OCI-LY1 (cell line): ENCODE data around the gene APBA3.

Source experiments
- H2AFZ ChIP-seq: fragments of 200-600 bp; sonication (generic), shearing (Covaris generic); 2 replicates; pipeline ENCODE4 v1.6.0; 2014; ENCODE audit warnings: antibody characterized with exemption, mild to moderate bottlenecking, low read length
- H3F3A ChIP-seq: fragments of 200-600 bp; sonication (generic), shearing (Covaris generic); 2 replicates; pipeline ENCODE4 v1.6.0; 2014; ENCODE audit warnings: mild to moderate bottlenecking, antibody characterized with exemption, low read length, moderate library complexity; ENCODE audit not compliant: insufficient read depth
- H3K27ac ChIP-seq: fragments of 200-600 bp; sonication (generic); 2 replicates; pipeline ENCODE4 v1.5.1; 2014; ENCODE audit warnings: low read length, mixed run types, mild to moderate bottlenecking, low read depth; ENCODE audit not compliant: poor library complexity, severe bottlenecking
- H3K27me3 ChIP-seq: fragments of 200-600 bp; sonication (generic); 2 replicates; pipeline ENCODE4 v1.6.0; 2014; ENCODE audit warnings: antibody characterized with exemption, mild to moderate bottlenecking, low read length, moderate library complexity; ENCODE audit not compliant: insufficient read depth
- H3K36me3 ChIP-seq: fragments of 200-600 bp; sonication (generic); 2 replicates; pipeline ENCODE4 v1.6.1; 2014; ENCODE audit warnings: mild to moderate bottlenecking, antibody characterized with exemption, low read length, moderate library complexity, mixed read lengths; ENCODE audit not compliant: insufficient read depth
- H3K4me1 ChIP-seq: fragments of 200-600 bp; sonication (generic); 2 replicates; pipeline ENCODE4 v1.5.1; 2014; ENCODE audit warnings: mild to moderate bottlenecking, low read length, moderate library complexity; ENCODE audit not compliant: insufficient read depth, severe bottlenecking
- H3K4me2 ChIP-seq: fragments of 200-600 bp; sonication (generic), shearing (Covaris generic); 2 replicates; pipeline ENCODE4 v1.6.1; 2014; ENCODE audit warnings: low read length
- H3K4me3 ChIP-seq: fragments of 200-600 bp; sonication (generic); 2 replicates; pipeline ENCODE4 v1.5.1; 2014; ENCODE audit warnings: low read length, low read depth, mild to moderate bottlenecking, mixed read lengths; ENCODE audit not compliant: poor library complexity, severe bottlenecking
- H3K79me2 ChIP-seq: fragments of 200-600 bp; shearing (Covaris generic); 2 replicates; pipeline ENCODE4 v1.6.1; 2016; ENCODE audit warnings: mixed run types, low read length, mixed read lengths; ENCODE audit not compliant: insufficient read depth
- H3K9ac ChIP-seq: fragments of 200-600 bp; sonication (generic), shearing (Covaris generic); 2 replicates; pipeline ENCODE4 v1.6.1; 2014; ENCODE audit warnings: mild to moderate bottlenecking, low read length, mixed read lengths
- H3K9me2 ChIP-seq: fragments of 200-600 bp; sonication (generic), shearing (Covaris generic); 2 replicates; pipeline ENCODE4 v1.6.1; 2014; ENCODE audit warnings: low read depth, mild to moderate bottlenecking, low read length, mixed read lengths
- H3K9me3 ChIP-seq: fragments of 200-600 bp; shearing (Covaris generic); 2 replicates; pipeline ENCODE4 v1.6.1; 2014; ENCODE audit warnings: low read length, mixed read lengths
- H4K20me1 ChIP-seq: fragments of 200-600 bp; sonication (generic), shearing (Covaris generic); 2 replicates; pipeline ENCODE4 v1.6.0; 2016; ENCODE audit warnings: mild to moderate bottlenecking, low read length; ENCODE audit not compliant: insufficient read depth
- CTCF ChIP-seq: fragments of 200-600 bp; sonication (generic), shearing (Covaris generic); IDR thresholded peaks from 2 replicates; pipeline ENCODE4 v1.5.1; 2017; ENCODE audit warnings: mild to moderate bottlenecking, antibody characterized with exemption, low read length, moderate library complexity, mixed read lengths
- EZH2 ChIP-seq: fragments of 200-600 bp; sonication (generic), shearing (Covaris generic); IDR thresholded peaks from 2 replicates; pipeline ENCODE4 v1.8.0; 2017; ENCODE audit warnings: borderline replicate concordance, mixed run types, mild to moderate bottlenecking, antibody characterized with exemption, low read length, moderate library complexity, mixed read lengths

APBA3 gene

GRCh38 chr19:3710265-3710812 lies 51.2 kb downstream of the APBA3 start:
- H3K9ac ChIP-seq: no peak overlapping the region
- no peaks in the 10 kb centered on the region for H3K4me1 ChIP-seq
- no peak overlapping the region for H2AFZ ChIP-seq
- H4K20me1 ChIP-seq: no peaks in the 10 kb centered on the region
- no peaks in the 10 kb centered on the region for H3K9me3 ChIP-seq
- H3K79me2 ChIP-seq: no peaks in the 10 kb centered on the region
- TF ChIP-seq EZH2 (no peak), CTCF (no peak)
- H3K36me3 ChIP-seq: no peaks in the 10 kb centered on the region
- H3K9me2 ChIP-seq: no peaks in the 10 kb centered on the region
- H3K27me3 ChIP-seq: no peaks in the 10 kb centered on the region; the same call in 1 of the 2 replicates
- H3K4me2 ChIP-seq: no peak overlapping the region
- no peak overlapping the region for H3K27ac ChIP-seq
- no peaks in the 10 kb centered on the region for H3F3A ChIP-seq
- no peak overlapping the region for H3K4me3 ChIP-seq

DNA sequence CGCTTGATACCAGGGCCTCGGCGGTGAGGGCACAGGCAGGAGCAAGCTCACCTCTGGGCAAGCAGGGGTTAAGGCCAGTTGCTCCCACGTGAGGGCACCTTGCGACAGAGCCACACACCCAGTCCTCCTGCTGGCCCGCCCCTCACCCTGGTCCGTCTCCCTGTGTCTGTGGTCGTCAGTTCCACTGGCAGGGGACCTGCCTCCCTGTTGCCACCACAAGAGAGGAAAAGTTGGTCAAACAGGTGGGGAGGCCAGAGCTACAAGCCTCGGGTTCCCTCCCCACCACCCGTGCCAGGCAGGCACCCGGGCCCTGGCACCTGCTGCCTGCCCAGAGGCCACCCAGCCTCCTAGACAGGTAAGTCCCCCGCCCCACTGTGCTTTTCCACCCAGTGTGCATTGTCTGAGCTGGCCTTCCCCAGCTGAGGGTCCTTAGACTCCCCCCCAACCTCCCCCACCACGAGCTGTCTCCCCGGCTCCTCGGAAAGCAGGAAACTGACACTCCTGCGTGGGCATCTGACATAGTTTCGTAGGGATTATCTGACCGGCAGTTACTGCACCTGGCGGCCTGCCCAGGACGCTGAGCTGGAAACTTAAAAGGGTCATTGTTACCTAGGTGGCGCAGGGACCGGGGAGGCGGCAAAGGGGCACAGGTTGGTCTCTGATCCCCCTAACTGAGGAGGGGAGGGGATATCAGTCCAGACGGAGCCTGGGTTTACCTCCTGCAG lies 53.1 kb downstream of the APBA3 start, which contains the start of gene TJP3:
TJP3 (plus strand) TSS at position 178 of the 725 bp plus-strand sequence. CDS start 20,049 bp downstream, outside the sequence.
- Histone ChIP-seq H3K27ac (no peak within 1 kb of the TSS), H3K4me3 (no peak within 1 kb of the TSS), H3K9ac (no peak within 1 kb of the TSS), H3K4me1 (no peaks in the 10 kb centered on the region), H3F3A (no peaks in the 10 kb centered on the region), H2AFZ (no peak within 1 kb of the TSS), H3K9me2 (no peaks in the 10 kb centered on the region), H3K4me2 (no peak within 1 kb of the TSS), H3K27me3 (no peaks in the 10 kb centered on the region), H3K79me2 (no peaks in the 10 kb centered on the region), H3K36me3 (no peaks in the 10 kb centered on the region), H3K9me3 (no peaks in the 10 kb centered on the region), H4K20me1 (no peaks in the 10 kb centered on the region)
- TF ChIP-seq CTCF: no peak
- TF ChIP-seq EZH2: no peak

DNA sequence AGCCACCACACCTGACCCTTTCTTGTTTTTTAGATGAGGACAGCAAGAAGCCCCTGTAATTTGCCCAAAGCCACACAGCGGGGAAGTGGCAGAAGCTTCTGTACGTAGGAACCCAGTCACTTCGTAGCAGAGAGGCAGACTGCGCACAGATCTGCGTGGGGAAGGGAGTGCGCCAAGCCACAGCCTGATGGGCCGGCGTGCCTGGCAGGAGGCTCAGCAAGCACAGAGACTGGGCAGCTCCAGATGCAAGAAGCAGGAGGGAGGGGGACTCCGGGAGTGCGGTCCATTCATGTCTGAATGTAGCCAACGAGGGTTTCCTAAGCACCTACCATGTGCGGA lies 53.7 kb downstream of the APBA3 start:
- no peak for TF ChIP-seq CTCF
- TF ChIP-seq EZH2: no peak
- H4K20me1 ChIP-seq: no peaks in the 10 kb centered on the region

More for the DNA sequence above, 53.7 kb downstream of the APBA3 start:
- Histone ChIP-seq H3K4me1 (no peaks in the 10 kb centered on the region), H3K27ac (no peak overlapping the region), H3K9ac (no peak overlapping the region), H3K4me2 (no peak overlapping the region), H3K4me3 (no peak overlapping the region), H3K79me2 (no peaks in the 10 kb centered on the region), H3K9me2 (no peaks in the 10 kb centered on the region), H3K27me3 (no peaks in the 10 kb centered on the region), H3K36me3 (no peaks in the 10 kb centered on the region), H3K9me3 (no peaks in the 10 kb centered on the region), H3F3A (no peaks in the 10 kb centered on the region), H2AFZ (no peak overlapping the region)
